ENCODE results near the gene PVALB.

DNA sequence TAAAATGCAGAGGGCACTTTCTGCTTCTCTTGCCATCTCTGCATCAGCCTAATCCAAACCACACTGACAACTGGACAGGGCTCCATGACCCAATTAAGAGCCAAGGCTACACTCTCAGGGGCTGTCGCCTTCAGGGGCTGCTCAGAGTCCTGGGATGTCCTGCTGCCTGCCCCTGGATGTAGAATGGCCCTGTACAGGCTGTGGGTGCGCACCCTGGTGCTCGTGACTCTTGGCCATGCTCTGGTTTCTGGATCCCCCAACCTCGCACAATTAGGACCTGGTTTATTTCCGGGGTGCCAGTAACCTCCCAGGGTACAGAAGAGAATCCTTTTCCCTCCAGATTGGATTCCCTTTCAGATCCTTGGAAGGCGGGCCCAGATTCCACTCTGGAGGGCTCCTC is 52.2 kb downstream of the PVALB start:
- no peak for TF ChIP-seq CTCF (IDR thresholded peaks at IDR 0.05)
- no peak for TF ChIP-seq POLR2A (IDR thresholded peaks at IDR 0.05)

Measured in testis (tissue), 2 donors.